ENCODE data around the gene CPNE8.

DNA sequence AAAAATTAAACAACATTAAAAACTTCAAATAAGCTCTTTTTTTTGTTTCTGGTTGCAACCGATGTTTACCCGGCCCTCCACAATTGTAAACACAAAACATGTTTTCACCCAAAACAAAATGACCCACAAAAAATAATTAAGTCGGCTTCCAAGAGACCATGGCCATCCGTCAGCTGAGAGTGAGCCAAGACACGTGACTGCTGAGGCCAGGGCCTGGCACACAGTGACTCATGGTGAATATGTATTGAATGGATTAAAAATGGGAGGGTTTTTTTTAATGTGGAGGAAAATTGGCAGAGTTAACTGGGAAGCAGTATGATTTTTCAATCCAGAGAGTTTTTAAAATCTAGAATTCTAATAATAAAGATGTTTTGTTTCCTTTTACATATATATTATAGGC, 13.8 kb upstream of the CPNE8 start:
- no peak for TF ChIP-seq CTCF (IDR thresholded peaks at IDR 0.05; ENCODE audit: poor library complexity, severe bottlenecking)
- no peak for TF ChIP-seq POLR2AphosphoS5 (IDR thresholded peaks at IDR 0.05)
- no peak for TF ChIP-seq EZH2 (IDR thresholded peaks at IDR 0.05; ENCODE audit: borderline replicate concordance, insufficient read depth, low read length, poor library complexity, severe bottlenecking)
- no peak for TF ChIP-seq TAF1 (IDR thresholded peaks at IDR 0.05; ENCODE audit: low read depth)
- no peak for TF ChIP-seq SMC3 (conservative IDR thresholded peaks at IDR 0.05; ENCODE audit: poor library complexity)
- no peak for TF ChIP-seq EP300 (conservative IDR thresholded peaks at IDR 0.05; ENCODE audit: poor library complexity, severe bottlenecking)
- TF ChIP-seq REST (IDR thresholded peaks at IDR 0.05; ENCODE audit: borderline replicate concordance) = no peak

Data from neural cell (in vitro differentiated cells).